Hepatocyte (in vitro differentiated cells): Measurements from ENCODE around the gene ADAM10.

ENCODE experiments used
- EZH2 ChIP-seq: fragments of 200-600 bp; sonication (generic); IDR thresholded peaks from 2 replicates; pipeline ENCODE4 v1.6.1; 2016; ENCODE audit warnings: antibody characterized with exemption, mild to moderate bottlenecking, borderline replicate concordance
- EZH2phosphoT487 ChIP-seq: fragments of 200-600 bp; sonication (generic); IDR thresholded peaks from one replicate; pipeline ENCODE4 v1.6.1; 2018; ENCODE audit warnings: antibody characterized with exemption, mild to moderate bottlenecking, low read depth, moderate library complexity; ENCODE audit not compliant: unreplicated experiment, severe bottlenecking
- TF ChIP-seq, protein P1 (sequence below): fragments of 200-600 bp; sonication (generic); IDR thresholded peaks from 2 replicates; pipeline ENCODE4 v1.5.1; 2016; ENCODE audit warnings: antibody characterized with exemption, mild to moderate bottlenecking; ENCODE audit not compliant: poor library complexity

DNA sequence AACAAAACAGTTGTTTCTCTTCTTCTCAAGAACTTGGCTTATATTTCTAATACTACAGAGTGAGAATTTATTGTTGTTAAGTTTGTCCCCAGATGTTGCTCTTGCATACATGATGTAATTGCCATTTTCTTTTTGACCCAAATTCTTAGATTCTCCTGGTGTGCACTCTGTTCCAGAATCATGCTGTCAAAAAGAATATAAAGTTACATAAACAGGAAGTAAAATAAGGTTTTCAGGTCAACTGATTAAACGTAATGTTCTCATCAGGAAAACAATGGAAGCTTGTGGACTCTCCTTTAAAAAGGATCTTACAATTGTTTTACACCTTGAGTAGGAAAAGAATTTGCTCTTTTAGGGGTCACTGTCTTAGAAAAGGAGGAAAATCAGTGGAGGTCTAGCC is 121.8 kb downstream of the ADAM10 start:
- TF ChIP-seq, protein P1, sequence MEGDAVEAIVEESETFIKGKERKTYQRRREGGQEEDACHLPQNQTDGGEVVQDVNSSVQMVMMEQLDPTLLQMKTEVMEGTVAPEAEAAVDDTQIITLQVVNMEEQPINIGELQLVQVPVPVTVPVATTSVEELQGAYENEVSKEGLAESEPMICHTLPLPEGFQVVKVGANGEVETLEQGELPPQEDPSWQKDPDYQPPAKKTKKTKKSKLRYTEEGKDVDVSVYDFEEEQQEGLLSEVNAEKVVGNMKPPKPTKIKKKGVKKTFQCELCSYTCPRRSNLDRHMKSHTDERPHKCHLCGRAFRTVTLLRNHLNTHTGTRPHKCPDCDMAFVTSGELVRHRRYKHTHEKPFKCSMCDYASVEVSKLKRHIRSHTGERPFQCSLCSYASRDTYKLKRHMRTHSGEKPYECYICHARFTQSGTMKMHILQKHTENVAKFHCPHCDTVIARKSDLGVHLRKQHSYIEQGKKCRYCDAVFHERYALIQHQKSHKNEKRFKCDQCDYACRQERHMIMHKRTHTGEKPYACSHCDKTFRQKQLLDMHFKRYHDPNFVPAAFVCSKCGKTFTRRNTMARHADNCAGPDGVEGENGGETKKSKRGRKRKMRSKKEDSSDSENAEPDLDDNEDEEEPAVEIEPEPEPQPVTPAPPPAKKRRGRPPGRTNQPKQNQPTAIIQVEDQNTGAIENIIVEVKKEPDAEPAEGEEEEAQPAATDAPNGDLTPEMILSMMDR: no peak
- TF ChIP-seq EZH2: no peak
- no peak for TF ChIP-seq EZH2phosphoT487
